NCI-H1105 treated with DMSO at 0.1 percent for 48 hours (cell line): ENCODE measurements around the gene TGFBR3.

Experiments
- DNase-seq: peaks from one replicate; lab custom pipeline; 2025; lab: John Stamatoyannopoulos, UW

The TGFBR3 gene

DNA sequence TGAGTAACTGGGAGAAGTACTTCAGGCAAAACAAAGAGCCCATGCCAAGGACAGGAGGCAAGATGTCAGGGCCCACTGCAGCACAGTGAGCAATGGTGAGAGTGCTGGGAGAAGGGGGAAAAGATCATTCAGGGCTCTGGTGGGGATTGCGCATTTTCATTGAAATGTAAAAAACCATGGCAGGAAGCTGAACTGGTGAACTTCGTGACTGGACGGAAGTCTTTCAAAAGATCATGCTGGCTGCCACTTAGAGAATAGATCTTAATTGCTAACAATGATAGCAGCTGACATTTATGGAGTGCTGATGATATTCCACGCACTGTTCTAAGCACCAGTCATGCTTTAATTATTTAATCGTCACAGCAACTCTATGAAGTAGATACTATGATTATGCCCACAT, 107.0 kb downstream of the TGFBR3 start:
- DNase-seq: peak; percentile 19

GRCh38 chr1:91777630-91778300, 108.2 kb downstream of the TGFBR3 start:
- DNase-seq: peak; percentile 94

- DNase-seq: peak; percentile 94
Observed at GRCh38 chr1:91777196-91777595, 108.8 kb downstream of the TGFBR3 start.

- DNase-seq: peak; percentile 21
Observed at GRCh38 chr1:91776068-91776794, 109.7 kb downstream of the TGFBR3 start.

DNA sequence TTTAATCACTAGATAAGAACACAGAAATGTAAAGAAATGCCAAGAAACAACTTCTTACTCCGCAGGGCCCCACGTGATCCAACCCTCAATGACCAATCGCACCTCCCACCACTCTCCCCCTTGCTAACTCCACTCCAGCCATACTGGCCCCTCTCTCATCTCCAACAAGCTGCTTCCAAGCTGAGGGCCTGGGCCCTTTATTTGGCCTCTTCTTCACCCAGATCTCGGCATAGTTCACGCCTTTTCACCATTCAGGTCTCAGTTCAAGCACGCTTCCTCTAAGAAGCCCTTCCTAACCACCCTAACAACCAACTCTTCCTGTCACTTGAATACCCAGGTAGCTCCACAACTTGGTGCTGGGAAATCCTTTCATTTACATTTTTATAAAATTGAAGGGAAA, 110.7 kb downstream of the TGFBR3 start:
- no peak for DNase-seq

GRCh38 chr1:91774520-91775203, 111.3 kb downstream of the TGFBR3 start:
- DNase-seq: no peak

GRCh38 chr1:91771717-91772116, 114.2 kb downstream of the TGFBR3 start:
- no peak for DNase-seq

GRCh38 chr1:91770667-91771268, 115.2 kb downstream of the TGFBR3 start:
- DNase-seq: no peak

- no peak for DNase-seq
Observed at GRCh38 chr1:91769742-91770141, 116.2 kb downstream of the TGFBR3 start.

GRCh38 chr1:91768786-91769725, 116.9 kb downstream of the TGFBR3 start:
- DNase-seq: no peak

DNA sequence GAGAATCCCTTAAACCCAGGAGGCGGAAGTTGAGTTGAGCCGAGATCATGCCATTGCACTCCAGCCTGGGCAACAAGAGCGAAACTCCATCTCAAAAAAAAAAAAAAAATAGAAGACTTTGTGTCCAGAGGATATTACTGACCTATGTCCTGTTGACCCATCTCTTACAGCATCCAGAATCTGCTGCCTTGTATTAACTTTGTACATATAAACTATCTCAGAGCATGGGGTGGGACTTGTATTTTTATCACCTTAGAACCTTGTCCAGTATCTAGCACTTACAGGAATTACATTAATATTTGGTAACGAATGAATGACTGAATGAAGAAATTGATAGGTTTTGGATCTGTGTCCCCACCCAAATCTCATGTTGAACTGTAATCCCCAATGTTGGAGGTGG, 117.8 kb downstream of the TGFBR3 start:
- no peak for DNase-seq

- no peak for DNase-seq
Observed at GRCh38 chr1:91766883-91767282, 119.1 kb downstream of the TGFBR3 start.

DNA sequence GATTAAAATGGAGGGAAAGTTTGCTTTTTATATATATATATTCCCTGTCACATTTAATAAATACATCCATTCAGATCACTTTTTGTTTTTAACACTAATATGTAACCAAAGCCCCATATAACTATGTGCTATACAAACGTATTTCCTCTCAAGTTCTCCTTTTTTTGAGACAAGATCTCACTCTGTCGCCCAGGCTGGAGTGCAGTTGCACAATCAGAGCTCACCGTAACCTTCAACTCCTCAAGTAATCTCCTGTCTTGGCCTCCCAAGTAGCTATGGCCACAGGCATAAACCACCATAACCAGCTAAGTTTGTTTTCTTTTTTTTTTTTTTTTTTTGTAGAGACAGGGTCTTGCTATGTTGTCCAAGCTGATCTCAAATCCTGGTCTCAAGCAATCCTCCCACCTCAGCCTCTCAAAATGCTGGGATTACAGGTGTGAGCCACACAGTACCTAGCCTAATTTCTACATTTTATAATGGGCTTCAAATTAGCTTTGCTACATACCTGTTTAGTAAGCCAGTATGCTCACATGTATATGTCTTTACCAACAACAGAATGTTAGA, 120.0 kb downstream of the TGFBR3 start:
- DNase-seq: no peak

GRCh38 chr1:91765293-91765692, 120.7 kb downstream of the TGFBR3 start:
- no peak for DNase-seq

DNA sequence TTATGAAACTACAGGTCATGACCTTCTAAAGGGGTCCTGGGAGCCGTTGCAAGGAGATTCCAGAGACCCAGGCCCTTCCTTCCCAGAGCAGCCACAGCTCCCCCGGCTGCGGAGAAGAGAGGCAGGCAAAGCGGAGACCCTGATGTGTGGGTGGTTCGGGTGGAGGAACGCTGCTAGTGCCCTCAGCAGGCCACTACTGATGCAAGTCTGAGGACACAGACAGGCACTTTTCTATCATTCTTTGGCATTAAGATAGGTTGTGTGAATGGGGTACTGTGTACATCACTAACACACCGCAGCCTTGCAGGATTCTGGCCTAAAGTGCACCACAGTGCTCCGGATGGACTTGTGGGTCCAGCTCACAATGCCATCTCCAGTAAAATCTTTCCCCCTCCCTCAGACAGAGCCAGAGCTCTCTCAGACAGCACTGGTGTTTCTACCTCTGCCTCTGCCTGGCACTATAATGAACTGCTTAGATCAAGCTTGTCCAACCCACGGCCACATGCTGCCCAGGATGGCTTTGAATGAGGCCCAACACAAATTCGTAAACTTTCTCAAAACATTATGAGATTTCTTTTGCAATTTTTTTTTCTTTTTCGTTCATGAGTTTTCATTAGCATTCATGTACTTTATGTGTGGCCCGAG, 121.4 kb downstream of the TGFBR3 start:
- DNase-seq: no peak

- no peak for DNase-seq
Observed at GRCh38 chr1:91763252-91763651, 122.7 kb downstream of the TGFBR3 start.

DNA sequence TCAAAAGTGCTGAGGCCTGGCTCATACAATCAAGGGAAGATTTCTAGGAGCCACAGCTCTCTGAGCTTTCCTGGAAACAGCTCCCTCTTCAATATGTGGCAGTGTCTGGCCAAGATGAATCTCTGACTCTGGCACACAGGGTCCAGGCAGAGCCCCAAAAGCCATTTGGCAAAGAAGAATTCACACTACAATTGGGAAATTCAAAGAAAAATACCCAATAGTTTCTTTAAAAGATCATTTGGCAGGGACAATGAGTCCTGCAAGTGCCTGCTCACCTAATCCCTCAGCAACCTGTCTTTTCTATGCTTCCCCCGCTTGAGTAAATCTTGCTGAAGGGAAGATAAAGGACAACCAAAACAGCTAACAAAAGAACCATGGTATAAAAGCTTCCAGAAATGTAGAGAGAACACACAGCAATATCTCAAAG, 124.6 kb downstream of the TGFBR3 start:
- DNase-seq: no peak

GRCh38 chr1:91760512-91760911, 125.4 kb downstream of the TGFBR3 start:
- no peak for DNase-seq

- no peak for DNase-seq
Observed at GRCh38 chr1:91759076-91759475, 126.9 kb downstream of the TGFBR3 start.

GRCh38 chr1:91757763-91758460, 128.0 kb downstream of the TGFBR3 start:
- DNase-seq: no peak
